Measurements from ENCODE around the gene RIC3.

GRCh38 chr11:8079111-8079675 is 89.6 kb downstream of the RIC3 start:
- TF ChIP-seq CTCF (IDR thresholded peaks at IDR 0.05; ENCODE audit: low read length) (no peak), EZH2 (IDR thresholded peaks at IDR 0.05; ENCODE audit: borderline replicate concordance, low read length) (no peak)

Measured in OCI-LY1 (cell line).